GM23248 (cell line): ENCODE measurements around the gene CSF1R.

Experiments
- EZH2 ChIP-seq: fragments of 200-600 bp; sonication (generic); IDR thresholded peaks from 2 replicates; pipeline ENCODE4 v1.6.1; 2018; ENCODE audit warnings: antibody characterized with exemption, mild to moderate bottlenecking; ENCODE audit not compliant: insufficient read depth, poor library complexity, severe bottlenecking
- EZH2phosphoT487 ChIP-seq: fragments of 200-600 bp; sonication (generic); IDR thresholded peaks from 2 replicates; pipeline ENCODE4 v1.6.1; 2018; ENCODE audit warnings: antibody characterized with exemption, moderate library complexity, mild to moderate bottlenecking, low read depth; ENCODE audit not compliant: insufficient read depth

DNA sequence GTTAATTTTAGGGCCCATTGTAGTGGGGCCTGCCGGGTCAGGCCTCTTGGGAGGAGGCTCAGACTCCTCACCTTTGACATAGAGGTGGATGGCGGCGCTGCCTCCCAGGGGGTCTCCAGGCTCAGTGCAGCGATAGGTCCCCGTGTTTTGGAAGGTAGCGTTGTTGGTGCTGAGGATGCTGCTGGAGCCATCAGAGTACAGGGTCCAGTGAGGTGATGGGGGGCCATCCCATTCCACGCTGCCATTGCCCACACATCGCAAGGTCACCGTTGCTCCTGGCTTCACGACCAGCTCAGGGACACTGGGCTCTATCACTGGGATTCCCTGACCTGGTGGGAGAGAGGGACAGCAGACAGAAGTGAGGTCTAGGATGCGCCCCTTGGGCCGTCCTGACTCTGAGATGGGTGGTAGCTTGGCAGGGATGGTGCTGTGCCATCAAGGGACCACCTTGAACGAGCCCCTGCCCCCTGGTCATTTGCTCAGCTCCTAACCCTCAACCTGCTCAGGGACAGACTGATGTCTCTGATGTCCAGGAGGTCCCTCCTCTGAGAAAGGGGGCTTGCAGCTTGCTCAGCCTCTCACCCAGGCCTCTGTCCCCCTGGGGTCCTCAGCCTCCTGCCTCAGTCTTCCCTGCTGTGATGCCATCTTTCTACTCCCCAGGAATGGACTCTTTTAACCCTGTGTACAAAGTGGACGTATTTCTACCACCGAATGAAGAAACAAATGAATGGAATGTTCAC lies 5.5 kb downstream of the CSF1R start:
- TF ChIP-seq EZH2 (no peak), EZH2phosphoT487 (no peak)
